Endodermal cell (in vitro differentiated cells): ENCODE data around the gene NAB1. TPM values are rescaled to one million over a fixed set of nuclear protein-coding genes. Genes with fewer than 3 reads are reported as not detected.
"Not testable (repeated sequence)": the region's sequence is repeated elsewhere in the genome, so short reads cannot be mapped to it uniquely, and the experiment has no call there.

Experiments
- DNase-seq: peaks from one replicate; pipeline ENCODE4 v3.0.0-alpha.2; 2017
- H3K27ac ChIP-seq: 2 replicates; pipeline ENCODE4 v1.5.1; 2013; ENCODE audit warnings: mild to moderate bottlenecking, low read depth, low read length, moderate library complexity
- H3K27me3 ChIP-seq: 2 replicates; pipeline ENCODE4 v1.6.1; 2013; ENCODE audit warnings: mild to moderate bottlenecking, low read length, moderate library complexity; ENCODE audit not compliant: insufficient read depth, control insufficient read depth, poor library complexity, severe bottlenecking
- H3K36me3 ChIP-seq: 2 replicates; pipeline ENCODE4 v1.7.0; 2013; ENCODE audit warnings: mild to moderate bottlenecking, low read length, moderate library complexity; ENCODE audit not compliant: control insufficient read depth, insufficient read depth
- H3K4me1 ChIP-seq: one replicate; pipeline ENCODE4 v1.7.0; 2013; ENCODE audit warnings: low read length; ENCODE audit not compliant: control insufficient read depth, insufficient read depth
- H3K4me3 ChIP-seq: 2 replicates; pipeline ENCODE4 v1.5.1; 2013; ENCODE audit warnings: mild to moderate bottlenecking, low read length, moderate library complexity
- H3K9ac ChIP-seq: 2 replicates; pipeline ENCODE4 v1.6.1; 2013; ENCODE audit warnings: mild to moderate bottlenecking, low read length, moderate library complexity; ENCODE audit not compliant: poor library complexity, severe bottlenecking; ENCODE audit errors: extremely low read depth
- H3K9me3 ChIP-seq: 2 replicates; pipeline ENCODE4 v1.6.1; 2013; ENCODE audit warnings: mild to moderate bottlenecking, low read length, moderate library complexity; ENCODE audit not compliant: control insufficient read depth
- H3K27ac Mint-ChIP-seq: 2 replicates; pipeline ENCODE4 v1.8.0; 2020; ENCODE audit warnings: mixed read lengths
- H3K27me3 Mint-ChIP-seq: 2 replicates; pipeline ENCODE4 v1.8.0; 2021; ENCODE audit warnings: mild to moderate bottlenecking, mixed read lengths; ENCODE audit not compliant: insufficient read depth
- H3K36me3 Mint-ChIP-seq: 2 replicates; pipeline ENCODE4 v1.8.0; 2020; ENCODE audit warnings: low read depth, mixed read lengths
- H3K4me1 Mint-ChIP-seq: 2 replicates; pipeline ENCODE4 v1.8.0; 2020; ENCODE audit warnings: mixed read lengths
- H3K4me3 Mint-ChIP-seq: 2 replicates; pipeline ENCODE4 v1.8.0; 2020; ENCODE audit warnings: mild to moderate bottlenecking, moderate library complexity, mixed read lengths
- H3K9me3 Mint-ChIP-seq: 2 replicates; pipeline ENCODE4 v1.8.0; 2020; ENCODE audit warnings: mild to moderate bottlenecking, mixed read lengths
- CTCF ChIP-seq: fragments of 200-600 bp; sonication (generic); conservative IDR thresholded peaks from 2 replicates; pipeline ENCODE4 v1.5.0; 2021; ENCODE audit warnings: antibody characterized with exemption, mild to moderate bottlenecking
- WGBS, 2 experiments: methylation state at CpG; one replicate each; pipeline versions ENCODE4 v1.1.5 to v1.1.7; 2013; ENCODE audit warnings: missing lambda C conversion rate in 2 of 2, mixed read lengths in 1 of 2; ENCODE audit not compliant: insufficient coverage in 1 of 2, insufficient read length in 1 of 2; 5-methylcytosine and 5-hydroxymethylcytosine counted together
- total RNA-seq, 2 donors: library from RNA; stranded (reverse); fragmentation: NEBNext Ultra II Directional in 1 of 2; extraction: Animal tissue kit (Norgen Biotek cat#: 25700) in 1 of 2; gene quantifications; 2 replicates in 1 of 2; 3 replicates in 1 of 2; pipeline ENCODE4 v1.2.1, GENCODE V29; 2021

NAB1 gene
- total RNA-seq, 2 donors from 2014 or later = 21.7 to 36.1 TPM

DNA sequence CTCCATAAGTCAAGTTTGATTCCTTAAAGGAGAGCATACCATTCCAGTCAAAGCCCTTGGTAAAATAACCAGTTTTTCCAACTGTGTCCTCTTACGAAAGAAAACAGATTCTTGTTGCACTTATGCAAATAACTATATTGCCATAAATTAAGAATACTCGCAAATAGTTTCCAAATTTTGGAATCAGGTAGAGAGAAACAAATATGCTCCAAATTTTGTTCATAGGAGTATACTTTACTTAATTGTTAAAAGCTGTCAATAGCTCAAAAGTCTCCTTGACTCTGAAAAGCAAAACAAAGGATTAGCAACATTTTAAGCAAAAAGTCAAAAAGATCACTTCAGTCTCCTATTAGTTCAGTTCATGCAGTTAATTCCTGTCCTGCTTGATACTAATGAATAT, 38.4 kb upstream of the NAB1 start:
- not testable (repeated sequence) for H3K36me3 ChIP-seq, H3K9ac ChIP-seq, H3K4me1 ChIP-seq, H3K27ac Mint-ChIP-seq, DNase-seq, H3K27me3 ChIP-seq, H3K4me3 Mint-ChIP-seq, H3K27ac ChIP-seq, H3K36me3 Mint-ChIP-seq, H3K27me3 Mint-ChIP-seq
- Histone ChIP-seq H3K9me3 (peaks cover 41% of the 10 kb centered on the region), H3K4me3 (peak overlapping the region; percentile 60)
- Mint-ChIP-seq H3K4me1 (peaks cover 10% of the 10 kb centered on the region), H3K9me3 (peaks cover 25% of the 10 kb centered on the region)
- WGBS, 2 experiments = 82% methylated on average over 2 of the region's 2 CpGs; no CpG with 5 or more reads in 1 of the 2 experiments

DNA sequence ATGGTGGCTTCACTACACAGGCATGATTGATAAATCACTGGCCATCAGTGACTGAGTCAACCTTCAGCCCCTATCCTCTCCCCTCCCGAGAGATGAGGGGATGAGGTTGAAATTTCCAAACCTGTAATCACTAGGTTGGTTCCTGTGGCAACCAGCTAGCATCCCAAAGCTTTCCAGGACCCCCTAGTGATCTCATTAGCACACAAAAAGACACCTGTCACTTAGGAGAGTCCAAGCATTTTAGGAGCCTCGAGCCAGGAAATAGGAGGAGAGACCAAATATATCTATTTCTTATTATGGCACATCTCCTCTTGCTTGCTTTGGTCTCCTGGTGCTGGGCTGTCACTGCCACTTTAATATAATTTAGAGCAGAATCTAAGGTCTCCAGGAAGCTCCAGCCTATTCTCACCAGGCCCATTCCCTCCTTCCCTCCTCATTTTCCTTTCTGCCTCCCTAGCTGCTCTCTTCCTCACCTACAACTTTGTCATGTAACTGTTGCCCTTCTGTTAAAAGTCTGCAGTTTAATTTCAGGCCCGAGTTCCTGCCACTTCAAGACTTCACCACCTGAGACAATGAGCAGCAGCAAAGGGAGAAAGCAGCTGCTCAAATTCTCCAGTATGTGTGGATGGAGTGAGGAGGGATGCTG, 33.2 kb upstream of the NAB1 start:
- no peaks in the 10 kb centered on the region for H3K36me3 Mint-ChIP-seq
- DNase-seq = peak; percentile 67
- no peak overlapping the region for H3K4me3 ChIP-seq
- peaks cover 6% of the 10 kb centered on the region for H3K4me1 ChIP-seq
- H3K9me3 ChIP-seq = peaks cover 11% of the 10 kb centered on the region
- peaks cover 11% of the 10 kb centered on the region for H3K9me3 Mint-ChIP-seq
- no peak for TF ChIP-seq CTCF
- H3K36me3 ChIP-seq = no peaks in the 10 kb centered on the region
- no peak overlapping the region for H3K4me3 Mint-ChIP-seq
- no peak overlapping the region for H3K27ac Mint-ChIP-seq
- no peak overlapping the region for H3K9ac ChIP-seq
- 36 to 40% methylated on average over 2 to 3 of the region's 3 CpGs for WGBS, 2 experiments
- no peaks in the 10 kb centered on the region for H3K27me3 Mint-ChIP-seq
- H3K27me3 ChIP-seq = no peaks in the 10 kb centered on the region
- H3K4me1 Mint-ChIP-seq = peaks cover 34% of the 10 kb centered on the region
- H3K27ac ChIP-seq = no peak overlapping the region

GRCh38 chr2:190618030-190618429, 30.9 kb upstream of the NAB1 start:
- no peak for TF ChIP-seq CTCF
- Histone ChIP-seq H3K4me3 (no peak overlapping the region), H3K27ac (no peak overlapping the region), H3K27me3 (no peaks in the 10 kb centered on the region), H3K9me3 (no peaks in the 10 kb centered on the region), H3K4me1 (peaks cover 6% of the 10 kb centered on the region), H3K9ac (no peak overlapping the region), H3K36me3 (no peaks in the 10 kb centered on the region)
- H3K4me1 Mint-ChIP-seq = peaks cover 34% of the 10 kb centered on the region
- H3K4me3 Mint-ChIP-seq = no peak overlapping the region
- DNase-seq = no peak
- H3K9me3 Mint-ChIP-seq = no peaks in the 10 kb centered on the region
- no peak overlapping the region for H3K27ac Mint-ChIP-seq
- H3K27me3 Mint-ChIP-seq = no peaks in the 10 kb centered on the region
- no peaks in the 10 kb centered on the region for H3K36me3 Mint-ChIP-seq
- WGBS, 2 experiments = 80 to 100% methylated on average over 1 to 3 of the region's 3 CpGs

DNA sequence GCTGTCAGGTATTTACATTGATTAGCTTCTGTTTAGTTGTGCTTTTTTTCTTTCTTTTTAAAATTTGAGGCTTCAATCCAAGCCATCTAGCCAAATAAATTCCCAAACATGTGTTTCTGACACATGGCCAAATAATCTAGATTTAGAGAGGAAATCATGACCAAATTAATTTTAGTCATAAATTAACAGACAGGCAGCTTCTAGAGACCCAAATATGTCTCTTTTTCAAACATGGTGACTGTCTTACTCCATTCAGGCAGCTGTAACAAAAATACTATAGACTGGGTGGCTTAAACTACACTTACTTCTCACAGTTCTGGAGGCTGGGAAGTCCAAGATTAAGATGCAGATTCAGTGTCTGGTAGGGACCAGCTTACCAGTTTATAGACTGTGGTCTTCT, 23.2 kb upstream of the NAB1 start:
- Mint-ChIP-seq H3K36me3 (no peaks in the 10 kb centered on the region), H3K4me1 (peaks cover 2% of the 10 kb centered on the region), H3K27ac (no peak overlapping the region), H3K4me3 (no peak overlapping the region), H3K9me3 (peaks cover 2% of the 10 kb centered on the region), H3K27me3 (peaks cover 9% of the 10 kb centered on the region)
- H3K9me3 ChIP-seq = peaks cover 8% of the 10 kb centered on the region
- no peaks in the 10 kb centered on the region for H3K36me3 ChIP-seq
- H3K27ac ChIP-seq = no peak overlapping the region
- no peak for DNase-seq
- no peak for TF ChIP-seq CTCF
- H3K9ac ChIP-seq = no peak overlapping the region
- H3K4me3 ChIP-seq = no peak overlapping the region
- no peaks in the 10 kb centered on the region for H3K27me3 ChIP-seq
- no peaks in the 10 kb centered on the region for H3K4me1 ChIP-seq
